Mesodermal cell (in vitro differentiated cells): Measurements from ENCODE around the gene IP6K3.

Experiments
- H3K27ac ChIP-seq: 2 replicates; pipeline ENCODE4 v1.7.0; 2013; ENCODE audit warnings: mild to moderate bottlenecking, low read depth, low read length, moderate library complexity; ENCODE audit not compliant: severe bottlenecking
- H3K36me3 ChIP-seq: 2 replicates; pipeline ENCODE4 v1.7.1; 2013; ENCODE audit warnings: mild to moderate bottlenecking, low read length, moderate library complexity; ENCODE audit not compliant: control insufficient read depth, insufficient read depth
- H3K4me1 ChIP-seq: one replicate; pipeline ENCODE4 v1.7.1; 2013; ENCODE audit warnings: mild to moderate bottlenecking, low read length; ENCODE audit not compliant: insufficient read depth, control insufficient read depth, poor library complexity, severe bottlenecking
- H3K4me3 ChIP-seq: 2 replicates; pipeline ENCODE4 v1.7.0; 2013; ENCODE audit warnings: low read length, control low read depth, mild to moderate bottlenecking; ENCODE audit not compliant: insufficient read depth, poor library complexity, severe bottlenecking; ENCODE audit errors: extremely low read depth
- H3K9me3 ChIP-seq: 2 replicates; pipeline ENCODE4 v1.7.1; 2013; ENCODE audit warnings: mild to moderate bottlenecking, low read length, moderate library complexity; ENCODE audit not compliant: control insufficient read depth
- WGBS, 2 experiments: methylation state at CpG; one replicate each; pipeline ENCODE4 v1.1.5; 2013; ENCODE audit warnings: missing lambda C conversion rate in 2 of 2; ENCODE audit not compliant: insufficient coverage in 2 of 2; 5-methylcytosine and 5-hydroxymethylcytosine counted together

The IP6K3 gene

GRCh38 chr6:33710296-33711121, 36.2 kb downstream of the IP6K3 start:
- Histone ChIP-seq H3K4me1 (peaks cover 3% of the 10 kb centered on the region), H3K4me3 (peak overlapping the region; percentile 70), H3K27ac (no peak overlapping the region), H3K36me3 (peaks cover 34% of the 10 kb centered on the region), H3K9me3 (no peaks in the 10 kb centered on the region)
- 86 to 97% methylated on average over 13 to 15 of the region's 15 CpGs for WGBS, 2 experiments

GRCh38 chr6:33709605-33710295, 37.0 kb downstream of the IP6K3 start:
- Histone ChIP-seq H3K36me3 (peaks cover 34% of the 10 kb centered on the region), H3K27ac (no peak overlapping the region), H3K4me1 (peaks cover 3% of the 10 kb centered on the region), H3K9me3 (no peaks in the 10 kb centered on the region), H3K4me3 (no peak overlapping the region)
- WGBS, 2 experiments: 93 to 96% methylated on average over 8 to 10 of the region's 10 CpGs

- Histone ChIP-seq H3K36me3 (peaks cover 37% of the 10 kb centered on the region), H3K4me1 (peaks cover 3% of the 10 kb centered on the region), H3K27ac (no peak overlapping the region), H3K4me3 (no peak overlapping the region), H3K9me3 (no peaks in the 10 kb centered on the region)
- 94 to 95% methylated on average over 10 of the region's 10 CpGs for WGBS, 2 experiments
Measured at GRCh38 chr6:33708516-33709204, 38.0 kb downstream of the IP6K3 start.

GRCh38 chr6:33707771-33708170, 38.9 kb downstream of the IP6K3 start:
- WGBS, 2 experiments: 100% methylated on average over 2 of the region's 5 CpGs
- Histone ChIP-seq H3K4me1 (peaks cover 3% of the 10 kb centered on the region), H3K36me3 (peaks cover 37% of the 10 kb centered on the region)

GRCh38 chr6:33705955-33706725, 40.6 kb downstream of the IP6K3 start:
- Histone ChIP-seq H3K4me1 (no peaks in the 10 kb centered on the region), H3K36me3 (peaks cover 37% of the 10 kb centered on the region), H3K9me3 (no peaks in the 10 kb centered on the region), H3K4me3 (no peak overlapping the region), H3K27ac (no peak overlapping the region)
- 84 to 93% methylated on average over 14 to 15 of the region's 16 CpGs for WGBS, 2 experiments

More at GRCh38 chr6:33707771-33708170, 38.9 kb downstream of the IP6K3 start:
- Histone ChIP-seq H3K9me3 (no peaks in the 10 kb centered on the region), H3K27ac (no peak overlapping the region), H3K4me3 (no peak overlapping the region)

GRCh38 chr6:33705268-33705885, 41.3 kb downstream of the IP6K3 start:
- Histone ChIP-seq H3K4me3 (no peak overlapping the region), H3K36me3 (peaks cover 36% of the 10 kb centered on the region), H3K4me1 (no peaks in the 10 kb centered on the region), H3K27ac (no peak overlapping the region), H3K9me3 (no peaks in the 10 kb centered on the region)
- 80 to 89% methylated on average over 4 to 5 of the region's 9 CpGs for WGBS, 2 experiments

GRCh38 chr6:33704215-33705066, 42.3 kb downstream of the IP6K3 start:
- no peak overlapping the region for H3K27ac ChIP-seq
- no peak overlapping the region for H3K4me3 ChIP-seq
- H3K36me3 ChIP-seq: peaks cover 35% of the 10 kb centered on the region
- H3K4me1 ChIP-seq: no peaks in the 10 kb centered on the region
- 90 to 94% methylated on average over 9 to 11 of the region's 11 CpGs for WGBS, 2 experiments
- H3K9me3 ChIP-seq: no peaks in the 10 kb centered on the region

GRCh38 chr6:33702345-33702977, 44.2 kb downstream of the IP6K3 start:
- WGBS, 2 experiments: no CpG with 5 or more reads among the region's 1 CpG
- H3K4me1 ChIP-seq: no peaks in the 10 kb centered on the region
- no peak overlapping the region for H3K27ac ChIP-seq
- no peaks in the 10 kb centered on the region for H3K9me3 ChIP-seq
- H3K4me3 ChIP-seq: no peak overlapping the region
- H3K36me3 ChIP-seq: peaks cover 30% of the 10 kb centered on the region

- 4 to 21% methylated on average over 4 to 6 of the region's 10 CpGs for WGBS, 2 experiments
- Histone ChIP-seq H3K4me3 (no peak overlapping the region), H3K9me3 (no peaks in the 10 kb centered on the region), H3K27ac (no peak overlapping the region), H3K36me3 (peaks cover 42% of the 10 kb centered on the region), H3K4me1 (peaks cover 3% of the 10 kb centered on the region)
Measured at GRCh38 chr6:33700391-33701050, 46.2 kb downstream of the IP6K3 start.
